Measurements from ENCODE around the gene ECM1. TPM values are rescaled to one million over a fixed set of nuclear protein-coding genes. Genes with fewer than 3 reads are reported as not detected.
A peak's percentile ranks its signal among the peaks of the same experiment; 100 is the strongest.

Gene ECM1
- total RNA-seq, 2 donors from 2014 or later: 22.8 to 54.0 TPM

GRCh38 chr1:150479370-150479769, 28.5 kb upstream of the ECM1 start:
- H3K27me3 ChIP-seq (replicated peaks; ENCODE audit: insufficient read depth): no peaks in the 10 kb centered on the region
- no peaks in the 10 kb centered on the region for H3K4me1 ChIP-seq (ENCODE audit: control insufficient read depth in 1 of 2, low read depth in 2 of 2)
- ATAC-seq (ENCODE audit: insufficient number of reproducible peaks, low FRiP score, low read depth) (no peak), DNase-seq (ENCODE audit: low spot score) (no peak)
- H3K27ac ChIP-seq: no peak overlapping the region
- no peak overlapping the region for H3K4me3 ChIP-seq
- H3K9me3 ChIP-seq: no peaks in the 10 kb centered on the region
- no peaks in the 10 kb centered on the region for H3K36me3 ChIP-seq
- TF ChIP-seq CTCF (IDR thresholded peaks at IDR 0.05): no peak

- no peaks in the 10 kb centered on the region for H3K4me1 ChIP-seq (ENCODE audit: control insufficient read depth in 1 of 2, low read depth in 2 of 2)
- ATAC-seq (ENCODE audit: insufficient number of reproducible peaks, low FRiP score, low read depth) (no peak), DNase-seq (ENCODE audit: low spot score) (no peak)
- no peaks in the 10 kb centered on the region for H3K9me3 ChIP-seq
- H3K36me3 ChIP-seq: no peaks in the 10 kb centered on the region
- TF ChIP-seq CTCF (IDR thresholded peaks at IDR 0.05): no peak
- no peak overlapping the region for H3K27ac ChIP-seq
- H3K4me3 ChIP-seq: no peak overlapping the region
- H3K27me3 ChIP-seq (replicated peaks; ENCODE audit: insufficient read depth): no peaks in the 10 kb centered on the region
These were observed 28.0 kb upstream of the ECM1 start for GRCh38 chr1:150479927-150480352.

- DNase-seq (ENCODE audit: low spot score): no peak
- H3K4me3 ChIP-seq: no peak overlapping the region
- H3K4me1 ChIP-seq (ENCODE audit: control insufficient read depth in 1 of 2, low read depth in 2 of 2): peaks cover 6 to 7% of the 10 kb centered on the region in 2 donors
- H3K27ac ChIP-seq: no peak overlapping the region
- H3K36me3 ChIP-seq: no peaks in the 10 kb centered on the region
- no peaks in the 10 kb centered on the region for H3K9me3 ChIP-seq
- no peak for TF ChIP-seq CTCF (IDR thresholded peaks at IDR 0.05)
- no peaks in the 10 kb centered on the region for H3K27me3 ChIP-seq (replicated peaks; ENCODE audit: insufficient read depth)
- ATAC-seq (ENCODE audit: insufficient number of reproducible peaks, low FRiP score, low read depth): no peak
These were observed 23.5 kb upstream of the ECM1 start for GRCh38 chr1:150484431-150484830.

- no peak for TF ChIP-seq CTCF (IDR thresholded peaks at IDR 0.05)
- Histone ChIP-seq H3K36me3 (no peaks in the 10 kb centered on the region), H3K4me3 (no peak overlapping the region), H3K27ac (no peak overlapping the region), H3K4me1 (ENCODE audit: control insufficient read depth in 1 of 2, low read depth in 2 of 2) (peaks cover 6 to 7% of the 10 kb centered on the region in 2 donors), H3K27me3 (replicated peaks; ENCODE audit: insufficient read depth) (no peaks in the 10 kb centered on the region), H3K9me3 (no peaks in the 10 kb centered on the region)
- ATAC-seq (ENCODE audit: insufficient number of reproducible peaks, low FRiP score, low read depth): no peak
- DNase-seq (ENCODE audit: low spot score): no peak
These were observed 23.0 kb upstream of the ECM1 start for GRCh38 chr1:150484861-150485260.

GRCh38 chr1:150486966-150487762, 20.7 kb upstream of the ECM1 start, which contains the start of gene TARS2:
TARS2 (plus strand) TSS chr1:150487419; CDS start chr1:150487451, 32 bp downstream.
- Histone ChIP-seq H3K27ac (peak within 1 kb of the TSS; percentile 65 to 66), H3K4me3 (peak within 1 kb of the TSS; percentile 84), H3K27me3 (replicated peaks; ENCODE audit: insufficient read depth) (no peaks in the 10 kb centered on the region), H3K9me3 (no peaks in the 10 kb centered on the region), H3K4me1 (ENCODE audit: control insufficient read depth in 1 of 2, low read depth in 2 of 2) (peaks cover 6 to 7% of the 10 kb centered on the region in 2 donors), H3K36me3 (peaks cover 5% of the 10 kb centered on the region)
- ATAC-seq (ENCODE audit: insufficient number of reproducible peaks, low FRiP score, low read depth) (peak; percentile 100), DNase-seq (ENCODE audit: low spot score) (peak; percentile 95)
- TF ChIP-seq CTCF (IDR thresholded peaks at IDR 0.05): peak; percentile 30

Data from thoracic aorta (tissue), 2 donors.